GM19351 (cell line): Measurements from ENCODE around the gene REC114.
"Not testable (repeated sequence)": the region's sequence is repeated elsewhere in the genome, so short reads cannot be mapped to it uniquely, and the experiment has no call there.

ENCODE experiments used
- ATAC-seq: cut with Tn5 transposase; IDR thresholded peaks from one replicate; pipeline ENCODE4 v1.9.1; 2021; ENCODE audit warnings: mild to moderate bottlenecking, moderate library complexity; ENCODE audit not compliant: unreplicated experiment

Gene REC114

DNA sequence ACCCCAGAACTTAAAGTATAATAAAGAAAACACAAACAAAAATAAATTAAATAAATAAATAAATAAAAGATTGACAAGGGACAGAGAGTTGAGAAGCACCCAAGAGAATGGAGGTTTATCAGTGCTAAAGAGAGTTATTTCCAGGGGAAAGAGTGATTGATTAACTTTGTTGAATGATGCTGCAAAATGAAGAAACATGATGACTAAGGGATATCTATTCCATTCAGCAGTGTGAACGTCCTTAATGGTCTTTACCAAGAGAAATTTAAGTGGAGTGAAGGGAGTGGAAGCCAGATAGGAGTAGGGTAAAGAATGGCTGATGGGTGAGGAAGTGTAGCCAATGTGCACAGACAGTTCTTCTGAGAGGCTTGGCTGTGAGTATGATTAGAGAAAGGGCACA lies 11.1 kb downstream of the REC114 start:
- no peak for ATAC-seq

GRCh38 chr15:73455876-73456275 lies 12.9 kb downstream of the REC114 start:
- no peak for ATAC-seq

DNA sequence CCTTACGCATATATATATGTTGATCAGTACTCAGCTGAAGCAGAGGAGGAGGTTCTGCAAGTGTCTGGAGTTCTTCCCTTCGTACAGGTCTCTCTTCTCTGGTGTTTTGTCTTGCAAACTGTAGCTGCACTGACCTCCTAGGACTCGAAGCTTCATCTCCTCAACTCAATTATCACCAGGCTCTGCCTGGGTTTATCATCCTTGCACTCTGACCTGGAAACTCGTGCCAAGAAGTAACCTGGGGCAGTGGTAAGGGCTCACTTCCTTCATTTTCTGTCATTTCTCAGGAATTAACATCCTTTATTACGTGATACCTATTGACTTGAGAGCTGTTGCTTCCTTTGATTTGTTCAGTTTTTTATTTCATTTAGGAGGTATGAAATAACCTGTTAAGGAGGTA lies 14.4 kb downstream of the REC114 start:
- ATAC-seq, result no peak

- ATAC-seq, result no peak
Observed at GRCh38 chr15:73460662-73461061, 17.7 kb downstream of the REC114 start.

DNA sequence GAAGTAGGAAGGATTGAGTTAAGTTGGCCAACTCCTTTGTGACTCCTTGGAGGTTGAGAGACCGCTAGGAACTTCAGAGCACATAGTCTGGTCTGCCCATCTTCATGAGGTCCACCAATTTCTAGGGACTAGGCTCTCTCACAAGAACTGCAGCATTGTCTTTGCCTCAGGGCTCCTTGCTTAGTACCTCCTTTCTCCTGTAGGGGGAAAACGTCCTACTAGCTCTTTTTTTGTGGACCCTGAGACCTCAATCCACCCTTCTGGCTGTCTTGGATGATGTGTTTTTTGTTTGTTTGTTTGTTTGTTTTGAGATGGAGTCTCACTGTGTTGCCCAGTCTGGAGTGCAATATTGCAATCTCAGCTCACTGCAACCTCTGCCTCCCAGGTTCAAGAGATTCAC lies 21.6 kb downstream of the REC114 start:
- no peak for ATAC-seq

- ATAC-seq, result no peak
Observed at GRCh38 chr15:73467758-73468157, 24.8 kb downstream of the REC114 start.

DNA sequence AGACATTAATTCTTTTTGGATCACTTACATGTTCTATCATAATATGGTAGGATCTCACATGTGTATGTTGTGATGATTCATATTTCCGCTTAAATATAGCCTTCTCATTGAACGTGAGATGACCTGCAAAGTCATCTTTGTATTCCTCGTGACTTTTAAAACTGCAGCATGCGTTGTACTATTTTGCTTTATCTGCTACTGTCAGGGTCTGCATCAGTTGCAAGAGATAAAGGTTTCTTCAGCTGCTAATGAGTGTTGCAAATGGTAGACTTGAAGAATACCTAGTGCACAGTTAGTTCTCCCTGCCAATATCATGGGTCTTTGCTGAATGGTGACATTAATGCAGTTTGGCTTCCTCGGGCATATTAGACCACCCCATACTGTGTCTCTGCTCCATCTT lies 31.8 kb downstream of the REC114 start:
- ATAC-seq, result no peak

GRCh38 chr15:73476704-73477216 lies 33.8 kb downstream of the REC114 start:
- ATAC-seq, result no peak

- no peak for ATAC-seq
Observed at GRCh38 chr15:73480050-73480449, 37.1 kb downstream of the REC114 start.

- ATAC-seq, result no peak
Observed at GRCh38 chr15:73482166-73482565, 39.2 kb downstream of the REC114 start.

DNA sequence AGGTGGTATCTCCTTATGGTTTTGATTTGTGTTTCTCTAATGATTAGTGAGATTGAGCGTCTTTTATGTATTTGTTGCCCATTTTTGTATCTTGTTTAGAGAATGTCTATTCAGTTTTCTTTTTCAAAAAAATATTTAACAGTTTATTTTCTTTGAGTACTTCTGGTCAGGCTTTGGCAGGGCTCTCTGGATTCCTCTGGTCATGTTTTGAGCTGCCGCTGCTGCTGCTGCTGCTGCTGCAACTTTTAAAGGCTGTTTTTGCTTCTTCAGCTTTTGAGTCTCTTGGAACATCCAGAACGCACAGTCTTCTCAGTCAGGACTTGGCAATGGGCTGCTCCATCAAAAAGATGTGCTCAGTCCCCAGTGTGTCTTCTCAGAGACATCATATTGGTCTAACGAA lies 40.1 kb downstream of the REC114 start:
- no peak for ATAC-seq

- no peak for ATAC-seq
Observed at GRCh38 chr15:73485372-73485771, 42.4 kb downstream of the REC114 start.

GRCh38 chr15:73485885-73486284 lies 42.9 kb downstream of the REC114 start:
- not testable (repeated sequence) for ATAC-seq

GRCh38 chr15:73488698-73489097 lies 45.7 kb downstream of the REC114 start:
- ATAC-seq, result no peak

GRCh38 chr15:73493922-73494321 lies 51.0 kb downstream of the REC114 start:
- no peak for ATAC-seq

DNA sequence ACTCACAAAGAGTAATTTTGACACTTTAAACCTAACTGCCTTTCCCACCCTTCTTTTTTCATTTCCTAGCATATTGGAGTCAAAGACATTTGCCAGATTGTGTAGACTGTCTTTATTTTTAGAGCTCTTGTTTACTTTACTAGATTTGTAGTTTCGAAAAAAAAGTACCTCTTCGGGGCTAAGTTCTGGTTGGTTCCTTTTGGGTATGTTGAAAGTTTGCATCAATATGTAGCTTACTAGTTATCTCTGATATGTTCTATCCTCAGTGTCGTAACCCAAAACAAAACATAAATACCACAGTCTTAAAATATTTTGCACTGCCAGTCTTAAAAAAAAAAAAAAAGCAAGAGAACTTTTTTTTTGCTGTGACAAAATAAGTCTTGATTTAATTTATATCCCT lies 52.2 kb downstream of the REC114 start:
- ATAC-seq, result no peak

GRCh38 chr15:73500696-73501095 lies 57.7 kb downstream of the REC114 start:
- ATAC-seq, result no peak

- ATAC-seq, result no peak
Observed at GRCh38 chr15:73504885-73505284, 61.9 kb downstream of the REC114 start.

GRCh38 chr15:73515527-73515926 lies 72.6 kb downstream of the REC114 start:
- ATAC-seq, result no peak

GRCh38 chr15:73517566-73517965 lies 74.6 kb downstream of the REC114 start:
- no peak for ATAC-seq

GRCh38 chr15:73518180-73518862 lies 75.4 kb downstream of the REC114 start:
- ATAC-seq, result no peak

GRCh38 chr15:73518876-73519733 lies 76.1 kb downstream of the REC114 start:
- no peak for ATAC-seq
